ENCODE data around the gene RAP1GAP2.

- TF ChIP-seq POLR2A (IDR thresholded peaks at IDR 0.05) (no peak), CTCF (IDR thresholded peaks at IDR 0.05 in 8 of 11, conservative IDR thresholded peaks at IDR 0.05 in 3 of 11) (no peak)
These were observed 73.4 kb downstream of the RAP1GAP2 start for GRCh38 chr17:2869604-2870003.

Measured in spleen (tissue), 7 donors.